ENCODE results near the gene CRHR1.

DNA sequence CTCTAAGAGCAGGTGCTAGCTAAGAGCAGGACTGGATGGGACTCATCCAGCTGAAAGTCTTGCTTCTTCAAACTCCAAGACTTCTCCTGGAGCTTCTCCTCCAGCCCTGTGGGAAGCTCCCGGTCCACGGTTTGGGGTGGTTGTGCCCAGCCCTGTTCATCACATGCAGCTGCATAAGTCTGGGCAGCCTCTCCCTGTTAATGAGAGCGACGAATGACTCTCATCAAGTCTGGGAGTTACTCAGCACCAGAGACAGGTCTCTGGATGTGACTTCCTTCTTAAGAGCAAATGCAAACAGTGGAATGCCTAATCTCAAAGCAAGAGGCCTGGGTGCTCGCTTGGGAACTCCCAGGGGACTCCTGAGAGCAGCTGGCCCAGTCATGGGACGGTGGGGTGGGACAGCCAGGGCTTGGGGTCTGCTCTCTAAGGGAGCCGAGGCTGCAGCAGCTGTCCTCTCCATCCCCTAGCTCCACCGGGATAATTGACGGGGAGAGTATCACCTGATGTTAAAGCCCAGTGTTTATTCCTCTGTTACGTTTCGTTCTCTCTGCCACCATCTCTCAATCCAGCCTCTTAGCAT, 35.3 kb upstream of the CRHR1 start:
- no peak for TF ChIP-seq TAF1 (IDR thresholded peaks at IDR 0.05; ENCODE audit: borderline replicate concordance, low read depth, low read length)
- no peak for TF ChIP-seq POLR2AphosphoS5 (IDR thresholded peaks at IDR 0.05; ENCODE audit: low read depth, low read length)
- TF ChIP-seq POLR2A (IDR thresholded peaks at IDR 0.05; ENCODE audit: low read depth, low read length) = no peak

All from GM12892 (cell line).